Left kidney (tissue), 8 donors: ENCODE results near the gene PSME3. TPM values are rescaled to one million over a fixed set of nuclear protein-coding genes. Genes with fewer than 3 reads are reported as not detected.
A peak's percentile ranks its signal among the peaks of the same experiment; 100 is the strongest.

Experiments used
- DNase-seq: peaks from one replicate; pipeline ENCODE4 v3.0.0-alpha.2; 2013
- long read RNA-seq, 8 donors: transcript quantifications; one replicate each; lab custom pipeline, GENCODE V29; 2026
- polyA plus RNA-seq: library from polyadenylated mRNA; unstranded; fragments of 120-200 nt; gene quantifications from one replicate; pipeline ENCODE4 v1.2.1, GENCODE V29; 2013; ENCODE audit not compliant: insufficient read length

PSME3 gene
- polyA plus RNA-seq: 108 TPM
- long read RNA-seq, donor 1, transcript PSME3-210 (11 exons, 998 nt): major isoform, 19 of 19 reads
- long read RNA-seq, donor 1, partial matches to known transcripts: 0 of 19 reads
- long read RNA-seq, donor 1, other reads (novel, unspliced or antisense): 0 of 19 reads
- long read RNA-seq, donor 2, transcript PSME3-210 (11 exons, 998 nt): major isoform, 16 of 17 reads
- long read RNA-seq, donor 2, partial matches to known transcripts: 0 of 17 reads
- long read RNA-seq, donor 2, other reads (novel, unspliced or antisense): 0 of 17 reads
- long read RNA-seq, donor 3, transcript PSME3-210 (11 exons, 998 nt): major isoform, 16 of 16 reads
- long read RNA-seq, donor 3, partial matches to known transcripts: 0 of 16 reads
- long read RNA-seq, donor 3, other reads (novel, unspliced or antisense): 0 of 16 reads
- long read RNA-seq, donor 4, partial matches to known transcripts: 0 of 1 reads
- long read RNA-seq, donor 4, other reads (novel, unspliced or antisense): 0 of 1 reads
- long read RNA-seq, donor 5, transcript PSME3-210 (11 exons, 998 nt): major isoform, 27 of 27 reads
- long read RNA-seq, donor 5, partial matches to known transcripts: 0 of 27 reads
- long read RNA-seq, donor 5, other reads (novel, unspliced or antisense): 0 of 27 reads
- long read RNA-seq, donor 6, transcript PSME3-210 (11 exons, 998 nt): major isoform, 24 of 25 reads
- long read RNA-seq, donor 6, partial matches to known transcripts: 0 of 25 reads
- long read RNA-seq, donor 6, other reads (novel, unspliced or antisense): 0 of 25 reads
- long read RNA-seq, donor 7, transcript PSME3-210 (11 exons, 998 nt): major isoform, 23 of 25 reads
- long read RNA-seq, donor 7, partial matches to known transcripts: 0 of 25 reads
- long read RNA-seq, donor 7, other reads (novel, unspliced or antisense): 0 of 25 reads
- long read RNA-seq, donor 8, partial matches to known transcripts: 13 of 17 reads
- long read RNA-seq, donor 8, other reads (novel, unspliced or antisense): 0 of 17 reads

- peak; percentile 88 for DNase-seq
Observed at GRCh38 chr17:42832934-42833766, at the start of gene PSME3. Gene PSME3 (plus strand): TSS chr17:42833397. CDS start chr17:42833632, 235 bp downstream.

GRCh38 chr17:42783791-42784138 lies 49.4 kb upstream of the PSME3 start:
- DNase-seq: no peak

GRCh38 chr17:42784409-42784808 lies 48.8 kb upstream of the PSME3 start:
- no peak for DNase-seq

- no peak for DNase-seq
Observed at GRCh38 chr17:42784811-42785592, 48.2 kb upstream of the PSME3 start.

GRCh38 chr17:42787266-42787665 lies 45.9 kb upstream of the PSME3 start:
- DNase-seq: no peak

- DNase-seq: no peak
Observed at GRCh38 chr17:42791948-42792347, 41.2 kb upstream of the PSME3 start.

- no peak for DNase-seq
Observed at GRCh38 chr17:42792545-42792944, 40.7 kb upstream of the PSME3 start.

GRCh38 chr17:42795061-42795460 lies 38.1 kb upstream of the PSME3 start:
- DNase-seq: no peak

- no peak for DNase-seq
Observed at GRCh38 chr17:42795465-42795864, 37.7 kb upstream of the PSME3 start.

GRCh38 chr17:42796066-42796758 lies 37.0 kb upstream of the PSME3 start:
- no peak for DNase-seq

- DNase-seq: no peak
Observed at GRCh38 chr17:42797067-42798007, 35.9 kb upstream of the PSME3 start.

GRCh38 chr17:42798011-42798382 lies 35.2 kb upstream of the PSME3 start:
- DNase-seq: no peak

GRCh38 chr17:42798383-42799380 lies 34.5 kb upstream of the PSME3 start, which contains the start of the genes CNTD1 and COA3:
Gene CNTD1 (plus strand): TSS chr17:42798861. CDS start chr17:42799068, 207 bp downstream.
Gene COA3 (minus strand): TSS chr17:42798704. CDS start chr17:42798681, 23 bp downstream.
- peak; percentile 83 for DNase-seq

- no peak for DNase-seq
Observed at GRCh38 chr17:42803074-42803883, 29.9 kb upstream of the PSME3 start.

- DNase-seq: no peak
Observed at GRCh38 chr17:42804918-42805367, 28.3 kb upstream of the PSME3 start.

GRCh38 chr17:42806249-42806648 lies 26.9 kb upstream of the PSME3 start:
- DNase-seq: no peak

GRCh38 chr17:42809250-42809649 lies 23.9 kb upstream of the PSME3 start:
- DNase-seq: no peak
